HepG2 (cell line): ENCODE measurements around the gene TRAPPC3. TPM values are rescaled to one million over a fixed set of nuclear protein-coding genes. Genes with fewer than 3 reads are reported as not detected.
A peak's percentile ranks its signal among the peaks of the same experiment; 100 is the strongest.

Experiments
- ATAC-seq: fragments of 200-7000 bp; cut with Tn5 transposase; 3 replicates; pipeline ENCODE4 v1.9.1; 2020; ENCODE audit warnings: mild to moderate bottlenecking, moderate library complexity
- BruUV-seq: library from RNA; stranded (reverse); fragments of 400-500 nt; replicated peaks from 2 replicates; lab custom pipeline; 2021; lab: Mats Ljungman, UMichigan
- CTCF ChIA-PET: fragments of 300-600 bp; formaldehyde crosslinking; extraction: SDS; loops from one replicate; lab custom pipeline; 2021; ENCODE audit warnings: low total read pairs, inconsistent platforms, low intra/inter-chr PET ratio; lab: Yijun Ruan, JAX
- POLR2A ChIA-PET: fragments of 350-600 bp; sonication (Branson Sonifier 250); formaldehyde crosslinking; loops from one replicate; lab custom pipeline; 2020; ENCODE audit warnings: antibody characterized with exemption, inconsistent platforms; lab: Yijun Ruan, JAX
- DNase-seq: peaks from one replicate; pipeline ENCODE4 v3.0.0-alpha.2; 2015; ENCODE audit warnings: low spot score
- FAIRE-seq: peaks from 3 replicates; lab custom pipeline; 2011; peaks lifted over from hg19 to GRCh38; lab: Jason Lieb, UNC
- H2AFZ ChIP-seq: one replicate; pipeline ENCODE4 v1.6.1; 2011; ENCODE audit warnings: low read length, inconsistent platforms
- H3K27ac ChIP-seq: fragments of 300-600 bp; 3 replicates; pipeline ENCODE4 v1.8.0; 2011; ENCODE audit warnings: mixed run types, mild to moderate bottlenecking, mixed read lengths, low read length, inconsistent platforms; ENCODE audit not compliant: insufficient read depth; ENCODE audit errors: extremely low read length
- H3K27me3 ChIP-seq, 2 experiments: fragments of 200-600 bp in 1 of 2; 2 replicates in 1 of 2; 3 replicates in 1 of 2; pipeline versions ENCODE4 v1.6.0 to v1.8.0; 2011; ENCODE audit warnings: low read length in 2 of 2, mild to moderate bottlenecking in 2 of 2, moderate library complexity in 2 of 2, inconsistent platforms in 1 of 2; ENCODE audit not compliant: insufficient read depth in 2 of 2, control insufficient read depth in 1 of 2
- H3K36me3 ChIP-seq, 2 experiments: fragments of 200-600 bp in 1 of 2; replicated peaks in 1 of 2; 2 replicates in 1 of 2; 3 replicates in 1 of 2; pipeline versions ENCODE4 v1.5.1 to v1.8.0; 2011; ENCODE audit warnings: low read length in 2 of 2, inconsistent platforms in 1 of 2; ENCODE audit not compliant: insufficient read depth in 2 of 2, control insufficient read depth in 1 of 2
- H3K4me1 ChIP-seq: 2 replicates; pipeline ENCODE4 v1.5.1; 2012; ENCODE audit warnings: low read length, inconsistent platforms; ENCODE audit not compliant: insufficient read depth
- H3K4me2 ChIP-seq: 2 replicates; pipeline ENCODE4 v1.6.0; 2011; ENCODE audit warnings: low read depth, low read length, inconsistent platforms
- H3K4me3 ChIP-seq, 3 experiments: fragments of 200-600 bp in 1 of 3; sonication (generic), shearing (Covaris generic) in 1 of 3; replicated peaks in 1 of 3; 2 replicates each; pipeline ENCODE4 v1.5.1; 2011 to 2016; ENCODE audit warnings: low read length in 3 of 3, inconsistent platforms in 2 of 3, low read depth in 2 of 3, mild to moderate bottlenecking in 2 of 3, control low read depth in 1 of 3, mixed read lengths in 1 of 3; ENCODE audit not compliant: insufficient read depth in 1 of 3
- H3K79me2 ChIP-seq: one replicate; pipeline ENCODE4 v1.6.1; 2011; ENCODE audit warnings: low read length, inconsistent platforms; ENCODE audit not compliant: insufficient read depth
- H3K9ac ChIP-seq: 2 replicates; pipeline ENCODE4 v1.6.0; 2011; ENCODE audit warnings: mild to moderate bottlenecking, low read depth, low read length, inconsistent platforms; ENCODE audit not compliant: insufficient read depth
- H3K9me3 ChIP-seq: 2 replicates; pipeline ENCODE4 v1.5.1; 2012; ENCODE audit warnings: mild to moderate bottlenecking, low read length
- H4K20me1 ChIP-seq: 2 replicates; pipeline ENCODE4 v1.6.0; 2011; ENCODE audit warnings: inconsistent platforms, mild to moderate bottlenecking, low read length, moderate library complexity; ENCODE audit not compliant: insufficient read depth
- AGO2 ChIP-seq: fragments of 200-400 bp; formaldehyde crosslinking; optimal IDR thresholded peaks from 2 replicates; pipeline ENCODE3; 2017; ENCODE audit warnings: mild to moderate bottlenecking, low read depth, low read length, moderate library complexity
- ATF4 ChIP-seq, 2 experiments: fragments of 450-650 bp in 1 of 2; sonication (generic) in 1 of 2; formaldehyde crosslinking; IDR thresholded peaks; 2 replicates each; pipeline versions ENCODE4 v1.5.0 to v1.8.0; 2020 to 2022; ENCODE audit warnings: mild to moderate bottlenecking in 1 of 2, missing genetic modification reagents in 1 of 2
- EZH2 ChIP-seq: conservative IDR thresholded peaks from 2 replicates; pipeline ENCODE4 v1.6.1; 2012; ENCODE audit warnings: mild to moderate bottlenecking, low read depth, low read length, moderate library complexity
- KMT2B ChIP-seq: IDR thresholded peaks from 2 replicates; pipeline ENCODE4 v1.6.1; 2016; ENCODE audit warnings: missing genetic modification reagents, missing compliant biosample characterization
- SMYD3 ChIP-seq: sonication (generic); formaldehyde crosslinking; IDR thresholded peaks from 2 replicates; pipeline ENCODE4 v1.8.1; 2023; ENCODE audit warnings: mild to moderate bottlenecking, missing genetic modification reagents
- THYN1 ChIP-seq: sonication (generic); formaldehyde crosslinking; IDR thresholded peaks from 2 replicates; pipeline ENCODE4 v1.8.1; 2023; ENCODE audit warnings: low read depth, mild to moderate bottlenecking, moderate library complexity, missing genetic modification reagents, borderline replicate concordance
- ZNF605 ChIP-seq: sonication (generic); formaldehyde crosslinking; IDR thresholded peaks from 2 replicates; pipeline ENCODE4 v1.8.0; 2022; ENCODE audit warnings: mild to moderate bottlenecking, missing genetic modification reagents
- ZNF766 ChIP-seq: sonication (generic); formaldehyde crosslinking; IDR thresholded peaks from 2 replicates; pipeline ENCODE4 v1.5.0; 2020; ENCODE audit warnings: missing genetic modification reagents, borderline replicate concordance
- WGBS: methylation state at CpG from one replicate; pipeline ENCODE4 v1.1.6; 2017; ENCODE audit warnings: low lambda C conversion rate; 5-methylcytosine and 5-hydroxymethylcytosine counted together
- in situ Hi-C: cut with HindIII; loops from 2 replicates; pipeline ENCODE4 v1.10.0; 2017; ENCODE audit warnings: low pct_unique_long_range_greater_than_20kb; ENCODE audit not compliant: extremely low pct_ligation_motif_present
- intact Hi-C: fragments of 100-400 bp; cut with micrococcal nuclease; formaldehyde crosslinking; loops from one replicate; pipeline ENCODE4 v1.10.0; 2022; ENCODE audit not compliant: unreplicated experiment
- polyA plus RNA-seq, 8 experiments: library from polyadenylated mRNA; depleted of rRNA in 3 of 8; stranded (reverse) in 7 of 8; unstranded in 1 of 8; fragments of >200 nt; fragmentation: Illumina TruSeq in 4 of 8; extraction: Trizol in 4 of 8; gene quantifications; 2 replicates each; pipeline versions ENCODE4 v1.2.1 to v1.2.3, GENCODE V29; 2011 to 2016; ENCODE audit warnings: low read depth in 4 of 8, missing spikeins in 1 of 8, mixed read lengths in 1 of 8; ENCODE audit not compliant: insufficient read depth in 1 of 8
- total RNA-seq, 5 experiments: library from RNA; depleted of rRNA; stranded (reverse); fragments of >200 nt; fragmentation: Illumina TruSeq; extraction: Trizol; gene quantifications; 2 replicates each; pipeline ENCODE4 v1.2.3, GENCODE V29; 2016; ENCODE audit warnings: low read depth in 1 of 5

TRAPPC3 gene
- total and polyA plus RNA-seq, 2 of the 13 experiments (the other 11 are each of a cell fraction or from before 2014, with no cell fraction given), result 53.7 to 62.4 TPM

DNA sequence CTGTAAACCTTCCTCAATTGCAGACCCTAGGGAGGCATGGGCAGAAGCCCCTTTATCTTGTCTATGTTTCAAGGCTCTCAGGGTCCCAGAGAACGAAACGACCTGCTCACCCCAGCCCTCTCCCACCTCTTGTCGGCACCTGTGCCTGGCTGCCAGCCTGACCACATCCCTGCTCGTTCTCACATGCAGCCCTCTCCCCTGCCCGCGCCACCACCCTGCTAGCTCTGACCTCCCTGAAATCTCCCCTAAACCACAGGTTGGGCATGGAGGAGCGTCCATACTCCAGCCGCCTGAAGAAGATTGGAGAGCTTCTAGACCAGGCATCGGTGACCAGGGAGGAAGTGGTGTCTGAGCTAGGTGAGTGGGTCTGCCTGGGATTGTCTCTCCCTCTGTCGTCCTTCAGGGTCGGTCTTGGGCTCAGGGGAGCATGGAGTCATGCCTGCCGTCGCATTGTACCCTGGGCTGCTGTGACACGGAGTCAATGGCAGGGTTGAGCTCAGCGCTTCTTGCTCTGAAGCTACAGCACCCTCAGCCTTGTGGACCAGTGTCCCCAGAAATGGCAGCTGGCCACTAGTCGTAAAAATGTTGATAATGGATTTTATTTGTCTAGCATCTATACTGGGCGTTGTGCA, 57.0 kb downstream of the TRAPPC3 start:
- in situ Hi-C loops, result no loop called here
- 0 out of 2 replicates have a peak, but pooled peaks cover 3% of the 10 kb centered on the region for H4K20me1 ChIP-seq
- FAIRE-seq (no peak), DNase-seq (no peak), ATAC-seq (no peak)
- H3K9ac ChIP-seq, result no peak overlapping the region
- peaks cover 35 to 51% of the 10 kb centered on the region in 2 experiments for H3K36me3 ChIP-seq
- CTCF ChIA-PET, result no interaction called here
- no peaks in the 10 kb centered on the region for H3K9me3 ChIP-seq
- no peak overlapping the region for H3K4me3 ChIP-seq
- no peak overlapping the region for H3K4me2 ChIP-seq
- intact Hi-C loops, result no loop called here
- WGBS, result 96% methylated on average over 11 of the region's 17 CpGs
- BruUV-seq, result no TSS peak
- POLR2A ChIA-PET, result no interaction called here
- TF ChIP-seq SMYD3 (CRISPR knock-in tag) (no peak), THYN1 (CRISPR knock-in tag) (no peak), EZH2 (no peak), ZNF766 (CRISPR knock-in tag) (no peak), KMT2B (CRISPR knock-in tag) (no peak), ZNF605 (CRISPR knock-in tag) (no peak)
- no peaks in the 10 kb centered on the region; a peak in 1 of 5 replicates for H3K27me3 ChIP-seq
- H3K27ac ChIP-seq, result no peak overlapping the region
- peaks cover 21% of the 10 kb centered on the region for H3K79me2 ChIP-seq
- H2AFZ ChIP-seq, result no peak overlapping the region
- H3K4me1 ChIP-seq, result peaks cover 29% of the 10 kb centered on the region

- H3K27me3 ChIP-seq, result no peaks in the 10 kb centered on the region; a peak in 1 of 5 replicates
- intact Hi-C loops (no loop called here), in situ Hi-C loops (no loop called here)
- no peak for FAIRE-seq
- H3K4me3 ChIP-seq, result no peak overlapping the region
- WGBS, result 95% methylated on average over 11 of the region's 13 CpGs
- no peak overlapping the region for H3K4me2 ChIP-seq
- no peaks in the 10 kb centered on the region for H3K9me3 ChIP-seq
- BruUV-seq, result no TSS peak
- TF ChIP-seq ATF4 (CRISPR knock-in tag; IDR thresholded peaks at IDR 0.05) (no peak), AGO2 (peak; percentile 36)
- no peak overlapping the region for H3K9ac ChIP-seq
- peaks cover 21% of the 10 kb centered on the region for H3K79me2 ChIP-seq
- no peak for ATAC-seq
- POLR2A ChIA-PET, result no interaction called here
- no peak overlapping the region for H3K27ac ChIP-seq
- CTCF ChIA-PET, result no interaction called here
- 0 out of 2 replicates have a peak, but pooled peaks cover 3% of the 10 kb centered on the region for H4K20me1 ChIP-seq
- H3K36me3 ChIP-seq, result peaks cover 35 to 51% of the 10 kb centered on the region in 2 experiments
- no peak overlapping the region for H2AFZ ChIP-seq
- peaks cover 23% of the 10 kb centered on the region for H3K4me1 ChIP-seq
- DNase-seq, result no peak
Observed at GRCh38 chr1:36091698-36092097, 57.6 kb downstream of the TRAPPC3 start.
